HT1080 (cell line): ENCODE data around the gene FKBP9. TPM values are rescaled to one million over a fixed set of nuclear protein-coding genes. Genes with fewer than 3 reads are reported as not detected.
A peak's percentile ranks its signal among the peaks of the same experiment; 100 is the strongest.
"Not testable (repeated sequence)": the region's sequence is repeated elsewhere in the genome, so short reads cannot be mapped to it uniquely, and the experiment has no call there.

Experiments used
- DNase-seq: peaks from one replicate; pipeline ENCODE4 v3.0.0-alpha.2; 2015; ENCODE audit warnings: low read depth
- total RNA-seq: library from RNA; depleted of rRNA; stranded (reverse); fragments of >200 nt; shearing (Covaris generic); gene quantifications from 2 replicates; pipeline ENCODE4 v1.2.3, GENCODE V29; 2014

The FKBP9 gene
- total RNA-seq, 1 experiment from 2014 or later, result 47.6 TPM

GRCh38 chr7:32947420-32947983 lies 9.7 kb upstream of the FKBP9 start:
- no peak for DNase-seq

DNA sequence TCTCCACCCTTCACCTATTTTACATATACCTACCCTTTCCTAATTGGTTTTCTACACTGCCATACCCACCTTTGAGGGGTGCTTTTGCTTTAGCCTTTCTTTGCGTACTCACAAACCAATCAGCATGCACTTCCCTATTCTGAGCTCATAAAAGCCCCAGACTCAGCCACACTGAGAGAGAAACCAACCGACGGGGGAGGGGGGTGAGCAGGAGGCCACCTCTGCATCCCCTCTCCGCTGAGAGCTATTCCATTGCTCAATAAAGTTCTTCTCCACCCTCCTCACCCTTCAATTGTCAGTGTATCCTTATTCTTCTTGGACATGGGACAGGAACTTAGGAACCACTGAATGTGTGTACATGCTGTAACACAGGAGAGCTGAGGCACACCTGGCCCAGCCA lies 9.0 kb upstream of the FKBP9 start:
- DNase-seq, result no peak

- no peak for DNase-seq
Observed at GRCh38 chr7:32952876-32953275, 4.4 kb upstream of the FKBP9 start.

DNA sequence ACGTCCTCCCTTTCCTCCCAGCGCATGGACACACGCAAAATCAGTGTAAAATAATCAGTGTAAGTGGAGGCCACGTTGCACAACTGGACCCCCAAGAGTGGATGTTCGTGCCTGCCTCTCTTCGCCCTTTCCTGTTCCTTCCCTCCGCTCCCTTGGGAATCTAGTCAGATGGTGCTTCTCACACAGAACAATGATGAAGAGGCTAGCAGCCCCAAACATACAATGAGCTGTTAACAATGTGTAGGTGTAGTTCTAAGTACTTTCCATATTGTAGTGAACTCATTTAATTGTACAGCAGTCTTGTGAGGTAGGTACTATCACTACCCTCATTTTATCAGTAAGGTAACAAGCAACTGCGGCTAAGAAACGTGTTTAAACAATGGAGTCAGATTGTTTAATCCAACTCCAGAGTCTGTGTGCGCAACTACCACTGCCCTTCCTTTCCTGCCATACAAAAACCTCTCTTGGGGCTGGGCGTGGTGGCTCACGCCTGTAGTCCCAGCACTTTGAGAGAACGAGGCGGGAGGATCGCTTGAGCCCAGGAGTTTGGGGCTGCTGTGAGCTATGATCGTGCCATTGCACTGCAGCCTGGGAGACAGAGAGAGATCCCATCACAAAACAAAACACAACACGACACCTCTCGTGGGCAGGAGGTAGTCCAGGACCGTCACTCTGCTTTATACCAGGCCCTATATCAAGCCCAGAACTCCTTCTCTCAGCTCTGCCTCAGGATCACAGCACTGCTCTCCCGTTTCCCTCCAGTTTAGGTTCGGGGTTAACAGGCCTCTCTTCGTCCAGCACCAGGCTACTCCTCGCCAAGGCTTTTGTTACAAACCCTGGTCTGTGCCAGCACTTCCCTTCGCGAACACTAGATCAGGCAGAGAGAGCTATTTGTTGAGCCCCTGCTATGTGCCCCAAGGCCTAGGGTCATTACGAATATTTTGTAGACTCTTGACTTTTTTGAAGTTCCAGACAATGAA lies 1.1 kb downstream of the FKBP9 start:
- no peak for DNase-seq

DNA sequence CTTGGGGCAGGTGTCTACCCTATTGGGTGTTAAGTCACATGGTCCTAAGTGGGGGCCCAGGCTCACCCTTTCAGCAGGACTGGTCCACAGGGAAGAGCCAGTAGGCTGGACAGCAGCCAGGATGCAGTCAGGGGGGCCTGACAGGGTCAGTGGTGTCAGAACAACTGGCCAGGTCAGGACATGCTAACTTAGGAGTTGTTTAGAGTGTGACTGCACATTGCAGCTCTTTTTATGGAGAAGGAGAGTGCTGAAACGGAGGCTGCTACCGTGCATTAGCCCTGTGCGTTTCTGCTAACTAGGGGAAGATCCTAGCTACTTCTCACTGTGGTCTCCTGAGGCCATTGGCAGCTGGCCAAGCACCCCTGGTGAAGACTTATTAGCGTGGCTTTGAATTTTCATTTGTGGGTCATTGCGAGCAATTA lies 6.7 kb downstream of the FKBP9 start:
- DNase-seq, result not testable (repeated sequence)

- not testable (repeated sequence) for DNase-seq
Observed at GRCh38 chr7:32964461-32965159, 7.4 kb downstream of the FKBP9 start.

DNA sequence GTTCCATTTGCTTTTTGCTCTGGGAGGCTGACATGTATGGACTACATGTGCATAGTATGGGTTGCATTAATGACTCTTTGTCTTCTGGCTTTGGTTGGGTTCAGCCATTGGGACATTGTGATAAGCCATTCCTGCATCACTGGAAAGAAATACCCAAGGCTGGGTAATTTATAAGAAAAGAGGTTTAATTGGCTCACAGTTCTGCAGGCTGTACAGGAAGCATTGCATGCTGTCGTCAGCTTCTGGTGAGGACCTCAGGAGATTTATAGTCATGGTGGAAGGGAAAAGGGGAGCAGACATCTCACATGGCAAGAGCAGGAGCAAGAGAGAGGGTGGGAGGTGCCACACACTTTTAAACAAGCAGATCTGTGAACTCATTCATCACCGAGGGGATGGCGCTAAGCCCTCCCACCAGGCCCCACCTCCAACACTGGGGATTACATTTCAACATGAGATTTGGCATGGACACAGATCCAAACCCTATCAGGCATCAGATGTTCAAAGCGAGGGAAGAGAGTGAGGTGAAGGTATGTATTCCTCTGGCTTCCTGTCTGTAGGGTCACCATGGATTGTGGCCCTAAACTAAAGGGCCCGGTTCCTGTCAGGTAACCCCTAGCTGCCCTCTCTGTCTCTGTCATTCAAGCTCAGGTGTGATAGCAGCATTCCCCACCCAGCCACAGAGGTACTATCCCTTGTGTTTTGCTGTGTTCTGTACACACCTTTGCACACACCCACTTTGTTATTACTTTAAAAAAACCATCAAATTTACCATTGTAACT lies 9.4 kb downstream of the FKBP9 start:
- not testable (repeated sequence) for DNase-seq

GRCh38 chr7:32967268-32967582 lies 10.0 kb downstream of the FKBP9 start:
- DNase-seq, result not testable (repeated sequence)

DNA sequence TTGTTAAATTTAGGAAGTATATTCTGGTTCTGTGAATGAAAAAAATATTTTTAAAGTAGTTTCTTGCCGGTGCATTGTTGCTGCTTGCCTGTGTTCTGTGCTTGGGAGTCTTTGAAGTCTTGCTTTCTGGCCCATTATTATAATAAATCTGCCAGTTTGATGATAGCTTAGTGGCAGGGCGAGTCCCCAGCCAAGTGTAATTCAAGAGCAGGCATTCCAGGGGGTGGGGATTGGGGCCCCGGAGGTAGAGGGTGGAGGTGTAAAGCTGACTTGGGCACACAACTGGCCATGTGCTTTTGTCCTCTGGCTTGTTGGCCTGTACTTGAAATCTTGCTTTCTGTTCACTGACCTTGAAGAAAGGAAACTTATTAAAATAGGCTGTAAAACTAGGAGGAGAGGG lies 14.7 kb downstream of the FKBP9 start:
- DNase-seq, result not testable (repeated sequence)

DNA sequence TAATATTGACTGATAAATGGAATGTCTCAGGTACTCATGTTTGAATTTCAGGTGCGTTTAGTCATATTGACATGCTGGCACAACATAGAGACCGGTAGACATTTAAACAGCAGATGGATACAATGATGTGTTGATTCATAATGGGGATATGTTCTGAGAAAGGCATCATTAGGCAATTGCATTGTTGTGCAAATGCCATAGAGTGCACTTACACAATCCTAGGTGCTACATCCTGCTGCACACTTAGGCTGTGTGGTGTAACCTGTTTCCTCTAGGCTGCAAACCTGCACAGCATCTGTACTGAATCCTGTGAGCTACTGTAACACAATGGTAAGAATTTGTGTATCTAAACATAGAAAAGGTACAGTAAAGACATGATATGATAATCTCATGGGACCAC lies 19.9 kb downstream of the FKBP9 start:
- DNase-seq, result not testable (repeated sequence)

DNA sequence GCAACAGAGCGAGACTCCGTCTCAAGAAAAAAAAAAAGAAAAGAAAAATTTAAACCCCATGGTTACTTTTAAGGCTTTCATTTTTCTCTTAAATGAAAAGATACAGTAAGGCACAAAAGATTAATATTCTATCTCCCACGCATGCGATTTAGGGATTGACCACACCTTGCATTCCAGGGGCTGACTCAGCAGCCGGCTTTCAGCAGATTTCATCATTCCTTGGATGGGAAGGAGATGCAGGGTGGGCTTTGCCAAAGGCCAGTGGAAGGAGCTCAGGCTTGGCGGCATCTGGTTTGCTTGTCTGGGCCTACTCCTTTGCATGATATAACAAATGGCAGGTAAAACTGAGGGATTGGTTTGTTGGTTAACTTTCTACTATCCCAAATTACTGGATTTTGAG lies 22.0 kb downstream of the FKBP9 start:
- peak; percentile 58 for DNase-seq

DNA sequence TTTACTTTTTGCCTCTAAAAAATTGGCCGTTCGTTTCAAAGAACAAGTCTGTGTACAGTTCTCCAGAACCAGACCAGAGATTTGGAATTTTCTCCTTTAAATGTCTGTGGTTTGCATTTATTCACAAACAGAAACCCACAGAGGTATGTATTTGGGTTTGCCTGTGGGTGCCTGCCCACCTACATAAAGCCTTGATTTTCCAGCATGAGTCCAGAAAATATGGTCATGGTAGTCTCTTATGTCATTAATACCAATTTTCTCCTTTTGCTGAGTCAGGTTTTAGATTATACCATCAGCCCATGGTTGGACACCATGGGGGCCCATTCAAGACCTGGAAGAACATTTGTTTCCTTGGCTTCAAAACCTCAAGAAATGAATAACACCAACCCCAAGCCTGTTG lies 22.7 kb downstream of the FKBP9 start:
- DNase-seq, result not testable (repeated sequence)

DNA sequence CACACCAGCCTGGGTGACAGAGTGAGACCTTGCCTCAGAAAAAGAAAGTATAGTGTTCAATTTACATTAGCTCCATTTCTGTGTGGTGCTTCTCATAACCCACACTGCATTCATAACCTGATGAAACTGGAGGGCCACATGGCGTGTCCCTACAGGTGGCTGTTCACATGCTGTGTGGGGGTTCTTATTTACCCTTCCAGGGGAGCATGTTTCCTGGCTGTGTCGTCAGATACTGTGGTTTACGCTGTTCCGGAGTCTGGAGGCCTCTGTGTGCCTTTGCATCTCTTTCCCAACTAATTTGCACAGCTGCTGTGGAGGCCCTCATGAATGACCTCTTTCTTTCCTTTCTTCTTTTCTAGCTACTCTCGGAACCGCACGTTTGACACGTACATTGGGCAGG lies 30.9 kb downstream of the FKBP9 start:
- DNase-seq, result not testable (repeated sequence)

DNA sequence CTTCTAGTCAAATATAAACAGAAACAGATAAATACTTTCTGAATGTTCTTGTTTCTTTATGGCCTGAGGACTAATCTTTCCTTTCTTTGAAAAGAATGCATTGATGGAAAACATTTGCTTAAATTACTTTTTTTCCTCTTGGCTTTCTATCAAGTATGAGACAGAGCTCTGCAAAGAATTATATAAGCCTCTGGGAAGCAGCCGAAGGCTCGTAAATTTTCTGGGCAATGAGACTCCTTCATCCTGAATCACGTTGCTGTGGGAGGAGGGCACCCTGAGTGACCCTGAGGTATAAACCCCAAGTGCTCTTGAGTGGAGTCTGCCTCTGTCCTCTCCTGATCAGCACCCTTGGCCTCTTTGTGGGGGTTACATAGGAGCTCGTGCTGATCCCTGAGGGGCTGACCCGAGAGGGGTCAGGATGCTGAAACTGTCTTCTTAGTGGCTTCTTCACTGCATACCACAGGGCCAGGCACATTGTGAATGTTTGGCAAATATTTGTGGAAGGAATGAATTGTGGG lies 33.9 kb downstream of the FKBP9 start:
- not testable (repeated sequence) for DNase-seq

- not testable (repeated sequence) for DNase-seq
Observed at GRCh38 chr7:32991975-32992700, 34.9 kb downstream of the FKBP9 start.

DNA sequence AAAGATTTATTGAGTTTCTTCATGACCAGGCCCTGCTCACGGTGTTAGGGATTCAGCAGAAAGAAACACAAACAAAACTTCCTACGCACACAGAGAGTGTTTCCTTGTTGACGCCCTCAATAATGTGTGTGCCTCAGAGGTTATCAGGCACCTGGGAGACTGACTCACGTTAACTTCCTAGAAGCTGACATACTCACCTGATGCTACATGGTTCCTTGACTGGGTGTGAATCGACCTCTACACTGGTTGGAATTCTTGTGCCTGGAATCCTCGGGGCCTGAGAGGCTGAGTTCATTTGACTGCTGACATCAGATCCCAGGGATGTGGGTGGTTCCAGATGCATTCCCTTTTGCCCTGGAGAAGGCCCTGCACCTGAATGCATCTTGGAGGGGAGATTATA lies 35.5 kb downstream of the FKBP9 start:
- not testable (repeated sequence) for DNase-seq

DNA sequence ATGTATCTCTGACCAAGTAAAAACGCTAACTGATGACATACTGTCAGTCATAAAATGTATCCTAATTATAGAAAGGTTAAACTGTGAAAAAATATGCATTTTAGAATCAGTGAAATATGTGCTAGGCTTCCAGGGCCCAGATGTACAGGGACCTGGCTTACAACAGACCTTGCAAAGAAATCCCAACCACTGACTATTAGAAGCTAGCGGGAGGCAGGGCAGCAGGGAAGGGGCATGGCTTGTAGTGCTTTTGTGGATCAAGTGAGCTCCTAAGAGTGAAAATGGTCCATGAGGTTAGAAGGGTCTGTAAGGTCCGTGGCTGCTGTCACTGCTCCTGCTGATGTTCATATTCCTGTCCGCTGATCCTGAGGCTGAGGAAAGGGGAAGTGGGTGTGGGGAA lies 40.7 kb downstream of the FKBP9 start:
- DNase-seq, result not testable (repeated sequence)

DNA sequence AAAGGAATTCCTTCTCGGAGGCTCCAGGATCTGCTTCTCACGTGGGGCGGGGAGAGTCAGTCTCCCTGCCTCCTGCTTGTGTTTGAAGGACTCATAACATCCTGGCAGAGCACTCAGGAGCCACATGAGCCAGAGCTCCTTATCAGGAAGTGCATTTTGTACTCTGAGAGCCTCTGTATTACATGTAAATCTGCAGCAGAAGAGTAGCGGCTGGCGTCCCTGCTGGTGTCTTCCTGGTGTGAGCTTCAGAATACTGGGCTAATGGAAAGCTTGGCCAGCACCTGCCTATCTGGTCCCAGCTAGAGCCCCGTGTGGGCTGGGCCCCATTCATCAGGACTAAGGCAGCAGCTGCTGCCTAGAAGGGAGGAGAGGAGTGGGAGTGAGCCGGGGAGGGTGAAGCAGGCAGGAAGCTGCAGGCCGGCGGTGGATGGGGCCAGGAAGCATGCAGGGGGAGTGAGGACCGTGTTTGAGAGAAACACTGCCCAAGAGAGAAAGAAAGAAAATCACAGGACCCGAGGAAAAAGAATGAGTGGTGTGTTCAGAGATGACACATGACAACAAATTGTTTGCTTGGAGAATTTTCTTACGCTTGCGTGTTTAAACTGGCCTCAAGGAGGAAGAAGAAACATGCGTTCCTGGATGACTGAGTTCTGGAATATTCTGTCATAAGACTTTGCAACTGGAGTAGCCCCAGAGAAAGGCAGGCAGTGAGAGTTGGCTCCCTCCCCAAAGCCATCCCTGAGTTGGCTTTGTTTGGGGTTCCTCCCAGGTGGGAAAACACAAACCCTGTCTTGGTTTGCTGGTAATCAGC lies 41.3 kb downstream of the FKBP9 start:
- DNase-seq, result peak; percentile 75

DNA sequence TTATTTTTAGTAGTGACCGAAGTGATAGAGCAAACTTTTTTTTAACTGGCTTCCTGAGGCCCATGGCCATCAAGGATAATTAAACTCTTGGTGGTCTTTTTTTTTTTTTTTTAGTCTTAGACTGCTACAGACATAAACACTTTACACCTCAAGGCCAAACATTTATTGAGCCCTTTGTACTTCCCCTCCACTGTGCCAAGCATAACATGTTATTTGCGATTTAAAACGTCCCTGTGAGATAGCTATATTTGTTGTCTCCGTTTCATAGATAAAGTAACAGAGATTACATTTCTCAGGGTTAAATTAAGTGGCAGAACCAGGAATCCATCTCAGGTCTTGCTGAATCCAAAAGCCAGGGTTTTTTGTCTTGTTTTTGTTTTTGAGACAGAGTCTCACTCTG lies 42.1 kb downstream of the FKBP9 start:
- DNase-seq, result not testable (repeated sequence)

- DNase-seq, result not testable (repeated sequence)
Observed at GRCh38 chr7:33003111-33003510, 45.9 kb downstream of the FKBP9 start.
